ENCODE data around the gene SLC30A7. TPM values are rescaled to one million over a fixed set of nuclear protein-coding genes. Genes with fewer than 3 reads are reported as not detected.
"Not testable (repeated sequence)": the region's sequence is repeated elsewhere in the genome, so short reads cannot be mapped to it uniquely, and the experiment has no call there.

The SLC30A7 gene
- total RNA-seq, 2 experiments from 2014 or later: 29.1 to 33.3 TPM

DNA sequence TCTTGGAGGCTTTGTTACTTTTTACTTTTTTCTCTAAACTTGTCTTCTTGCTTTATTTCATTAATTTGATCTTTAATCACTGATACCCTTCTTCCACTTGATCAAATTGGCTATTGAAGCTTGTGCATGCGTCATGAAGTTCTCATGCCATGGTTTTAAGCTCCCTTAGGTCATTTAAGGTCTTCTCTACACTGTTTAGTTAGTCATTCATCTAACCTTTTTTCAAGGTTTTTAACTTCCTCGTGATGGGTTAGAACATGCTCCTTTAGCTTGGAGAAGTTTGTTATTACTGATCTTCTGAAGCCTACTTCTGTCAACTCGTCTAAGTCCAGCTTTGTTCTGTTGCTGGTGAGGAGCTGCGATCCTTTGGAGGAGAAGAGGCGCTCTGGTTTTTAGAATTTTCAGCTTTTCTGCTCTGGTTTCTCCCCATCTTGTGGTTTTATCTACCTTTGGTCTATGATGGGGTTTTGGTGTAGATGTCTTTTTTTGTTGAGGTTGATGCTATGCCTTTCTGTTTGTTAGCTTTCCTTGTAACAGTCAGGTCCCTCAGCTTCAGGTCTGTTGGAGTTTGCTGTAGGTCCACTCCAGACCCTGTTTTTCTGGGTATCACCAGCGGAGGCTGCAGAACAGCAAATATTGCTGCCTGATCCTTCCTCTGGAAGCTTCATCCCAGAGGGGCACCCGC lies 53.0 kb downstream of the SLC30A7 start:
- Mint-ChIP-seq H3K4me1 (peaks cover 49% of the 10 kb centered on the region), H3K27ac (peak overlapping the region; percentile 89), H3K4me3 (peak overlapping the region; percentile 58), H3K9me3 (ENCODE audit: low read depth) (peaks cover 28% of the 10 kb centered on the region), H3K36me3 (peaks cover 81% of the 10 kb centered on the region)
- H3K27me3 Mint-ChIP-seq, DNase-seq: not testable (repeated sequence)
- CTCF ChIA-PET: interaction anchor here (0.7 to 2.0 kb wide), 11 partner anchors 11 to 342 kb away, joined by 3 to 8 read pairs (median 3); no protein-coding TSS in a partner anchor
- peak; percentile 14 for ATAC-seq

DNA sequence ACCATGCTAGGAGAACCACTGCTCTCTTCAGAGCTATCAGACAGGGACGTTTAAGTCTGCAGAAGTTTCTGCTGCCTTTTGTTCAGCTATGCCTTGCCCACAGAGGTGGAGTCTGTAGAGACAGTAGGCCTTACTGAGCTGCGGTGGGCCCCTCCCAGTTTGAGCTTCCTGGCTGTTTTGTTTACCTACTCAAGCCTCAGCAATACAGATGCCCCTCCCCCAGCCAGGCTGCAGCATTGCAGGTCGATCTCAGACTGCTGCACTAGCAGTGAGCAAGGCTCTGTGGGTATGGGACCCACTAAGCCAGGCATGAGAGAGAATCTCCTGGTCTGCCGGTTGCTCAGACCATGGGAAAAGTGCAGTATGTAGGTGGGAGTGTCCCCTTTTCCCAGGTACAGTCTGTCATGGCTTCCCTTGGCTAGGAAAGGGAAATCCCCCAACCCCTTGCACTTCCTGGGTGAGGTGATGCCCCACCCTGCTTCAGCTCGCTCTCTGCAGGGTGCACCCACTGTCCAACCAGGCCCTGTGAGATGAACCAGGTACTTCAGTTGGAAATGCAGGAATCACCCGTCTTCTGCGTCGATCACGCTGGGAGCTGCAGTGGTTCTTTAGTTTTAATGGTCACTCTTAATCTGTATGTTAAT lies 53.7 kb downstream of the SLC30A7 start:
- Mint-ChIP-seq H3K9me3 (ENCODE audit: low read depth) (peaks cover 27% of the 10 kb centered on the region), H3K36me3 (peaks cover 82% of the 10 kb centered on the region), H3K27ac (peak overlapping the region; percentile 89), H3K4me1 (peaks cover 49% of the 10 kb centered on the region), H3K4me3 (peak overlapping the region; percentile 58)
- peak; percentile 97 for ATAC-seq
- CTCF ChIA-PET: interaction anchor here (0.9 to 2.0 kb wide), 11 partner anchors 9 to 408 kb away, joined by 3 to 8 read pairs (median 3); no protein-coding TSS in a partner anchor
- not testable (repeated sequence) for H3K27me3 Mint-ChIP-seq
- peak; percentile 96 for DNase-seq

DNA sequence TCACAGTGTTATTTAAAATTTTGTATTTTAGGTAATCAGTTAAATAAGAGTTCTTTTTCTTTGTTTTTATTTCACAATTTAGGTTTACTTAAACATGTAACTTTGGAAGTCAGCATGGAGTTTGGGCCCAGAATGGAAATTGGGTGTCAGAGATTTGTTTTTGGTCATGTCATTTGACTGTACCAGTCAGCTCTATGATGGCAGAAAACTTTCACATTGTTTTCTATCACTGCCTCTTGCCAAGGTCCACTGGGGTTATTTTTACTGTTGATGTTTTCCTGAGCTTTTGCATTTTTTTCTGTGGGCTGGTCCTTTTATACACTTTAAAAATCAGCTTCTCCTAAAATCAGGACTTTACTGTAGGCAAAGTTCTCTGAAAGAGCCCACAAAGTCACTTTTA lies 54.4 kb downstream of the SLC30A7 start:
- no peak for ATAC-seq
- Mint-ChIP-seq H3K27me3 (no peaks in the 10 kb centered on the region), H3K36me3 (peaks cover 77% of the 10 kb centered on the region), H3K27ac (peak overlapping the region; percentile 13), H3K9me3 (ENCODE audit: low read depth) (peaks cover 27% of the 10 kb centered on the region), H3K4me3 (no peak overlapping the region), H3K4me1 (peaks cover 49% of the 10 kb centered on the region)
- CTCF ChIA-PET: interaction anchor here (1.0 to 2.0 kb wide), 5 partner anchors 10 to 407 kb away, joined by 3 to 7 read pairs (median 4); no protein-coding TSS in a partner anchor
- DNase-seq: no peak

DNA sequence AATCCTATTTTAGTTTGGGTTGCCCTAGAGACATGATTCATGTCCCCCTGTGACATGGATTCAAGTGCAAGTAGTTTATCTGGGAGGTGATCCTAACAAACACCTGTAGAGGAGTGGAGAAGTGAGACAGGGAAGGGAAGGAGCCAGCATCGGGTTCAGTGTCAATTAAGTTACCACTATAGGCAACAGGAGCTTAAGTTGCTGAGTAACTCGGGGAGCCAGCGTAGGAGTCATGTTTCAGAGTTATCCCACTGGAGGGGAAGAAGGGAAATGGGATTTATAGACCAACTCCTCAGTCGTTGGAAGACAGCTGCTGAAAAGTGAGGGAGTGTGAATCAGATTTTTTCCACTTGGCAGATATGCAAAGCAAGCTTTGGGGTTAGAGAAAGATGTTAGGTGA lies 54.9 kb downstream of the SLC30A7 start:
- peaks cover 25% of the 10 kb centered on the region for H3K9me3 Mint-ChIP-seq (ENCODE audit: low read depth)
- H3K4me3 Mint-ChIP-seq: no peak overlapping the region
- ATAC-seq (no peak), DNase-seq (no peak)
- peaks cover 72% of the 10 kb centered on the region for H3K36me3 Mint-ChIP-seq
- CTCF ChIA-PET: interaction anchor here (0.7 to 2.0 kb wide), 6 partner anchors 11 to 407 kb away, joined by 3 to 7 read pairs (median 4); no protein-coding TSS in a partner anchor
- peaks cover 49% of the 10 kb centered on the region for H3K4me1 Mint-ChIP-seq
- peak overlapping the region; percentile 13 for H3K27ac Mint-ChIP-seq
- no peaks in the 10 kb centered on the region for H3K27me3 Mint-ChIP-seq

DNA sequence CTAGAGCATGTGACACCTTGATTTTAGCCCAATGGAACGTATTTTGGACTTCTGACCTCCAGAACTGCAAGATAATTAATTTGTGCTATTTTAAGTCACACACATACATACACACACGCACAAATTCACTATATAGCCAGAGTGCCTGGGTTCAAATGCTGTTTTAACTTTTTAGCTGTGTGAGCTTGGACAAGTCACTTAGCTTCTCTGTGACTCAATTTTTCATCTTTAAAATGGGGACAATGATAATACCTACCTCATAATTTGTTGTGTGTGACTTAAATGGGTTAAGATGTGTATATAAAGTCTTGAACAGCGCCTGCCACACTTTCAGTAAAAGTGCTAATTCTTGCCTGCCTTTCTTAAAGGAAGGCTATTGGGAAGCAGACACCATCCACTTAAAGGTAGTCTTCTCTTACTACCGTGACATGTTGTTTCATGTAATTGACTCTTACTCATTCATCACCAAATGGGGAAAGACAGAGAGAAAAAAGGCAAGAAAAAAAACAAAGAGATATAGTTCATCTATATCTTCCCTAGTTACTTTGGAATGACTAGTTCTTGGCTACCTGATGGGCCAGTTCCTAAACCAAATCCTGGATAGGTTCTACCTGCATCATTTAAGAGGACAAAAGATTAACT lies 56.3 kb downstream of the SLC30A7 start:
- Mint-ChIP-seq H3K4me1 (peaks cover 46% of the 10 kb centered on the region), H3K4me3 (no peak overlapping the region), H3K36me3 (peaks cover 64% of the 10 kb centered on the region), H3K27me3 (no peaks in the 10 kb centered on the region), H3K9me3 (ENCODE audit: low read depth) (peaks cover 16% of the 10 kb centered on the region), H3K27ac (no peak overlapping the region)
- ATAC-seq (no peak), DNase-seq (no peak)
- CTCF ChIA-PET: no interaction called here

DNA sequence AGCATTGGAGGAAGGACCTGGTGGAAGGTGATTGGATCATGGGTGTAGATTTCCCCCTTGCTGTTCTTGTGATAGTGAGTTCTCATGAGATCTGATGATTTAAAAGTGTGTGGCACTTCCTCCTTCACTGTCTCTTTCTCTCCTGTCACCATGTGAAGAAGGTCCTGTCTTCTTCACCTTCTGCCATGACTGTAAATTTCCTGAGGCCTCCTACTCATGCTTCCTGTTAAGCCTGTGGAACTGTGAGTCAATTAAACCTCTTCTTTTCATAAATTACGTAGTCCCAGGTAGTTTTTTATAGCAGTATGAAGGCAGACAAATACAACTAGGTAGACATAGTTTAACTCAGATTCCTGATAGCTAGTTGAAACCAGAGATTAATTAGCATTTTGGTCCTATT lies 57.1 kb downstream of the SLC30A7 start:
- H3K4me1 Mint-ChIP-seq: peaks cover 40% of the 10 kb centered on the region
- CTCF ChIA-PET: interaction anchor here (1.1 kb wide), 1 partner anchor 12 kb away, joined by 4 read pairs; no protein-coding TSS in a partner anchor
- H3K27ac Mint-ChIP-seq, H3K4me3 Mint-ChIP-seq, DNase-seq, ATAC-seq, H3K27me3 Mint-ChIP-seq: not testable (repeated sequence)
- peaks cover 12% of the 10 kb centered on the region for H3K9me3 Mint-ChIP-seq (ENCODE audit: low read depth)
- peaks cover 62% of the 10 kb centered on the region for H3K36me3 Mint-ChIP-seq

DNA sequence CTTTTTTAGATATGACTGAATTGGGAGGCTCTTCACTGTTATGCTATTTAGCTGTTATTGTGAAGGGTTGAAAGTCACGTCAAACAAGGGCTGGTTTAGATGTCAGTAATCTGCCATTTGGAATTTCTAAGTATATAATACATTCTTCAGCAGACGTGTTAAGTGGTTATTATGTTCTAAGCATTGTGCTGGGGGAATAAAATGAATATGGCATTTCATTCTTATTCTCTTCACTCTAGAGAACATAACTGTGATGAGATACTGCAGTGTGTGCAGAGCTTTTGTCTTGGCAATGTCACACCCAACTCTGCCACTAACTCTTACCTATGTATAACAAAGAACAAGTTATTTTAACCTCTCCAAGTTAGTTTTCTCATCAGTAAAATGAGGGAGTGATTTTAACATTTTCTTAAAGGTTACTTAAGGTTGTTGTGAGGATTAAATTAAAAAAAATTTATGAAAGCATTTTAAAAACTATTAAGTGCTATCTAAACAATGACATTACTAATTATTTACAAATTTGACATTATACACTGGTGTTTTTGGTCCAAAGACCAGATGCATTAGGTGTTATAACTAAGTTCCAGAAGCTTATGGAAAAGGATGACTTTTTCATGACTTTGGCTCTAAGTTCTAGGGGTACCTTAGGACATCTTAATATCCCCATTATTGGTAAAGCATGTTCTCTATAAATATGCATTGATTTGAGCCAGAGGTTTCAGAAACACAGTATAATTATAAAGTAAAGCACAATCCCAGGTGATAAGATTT lies 58.3 kb downstream of the SLC30A7 start:
- H3K27ac Mint-ChIP-seq: no peak overlapping the region
- H3K27me3 Mint-ChIP-seq: no peaks in the 10 kb centered on the region
- DNase-seq (no peak), ATAC-seq (no peak)
- peaks cover 28% of the 10 kb centered on the region for H3K4me1 Mint-ChIP-seq
- H3K36me3 Mint-ChIP-seq: peaks cover 58% of the 10 kb centered on the region
- H3K4me3 Mint-ChIP-seq: no peak overlapping the region
- H3K9me3 Mint-ChIP-seq (ENCODE audit: low read depth): peaks cover 6% of the 10 kb centered on the region
- CTCF ChIA-PET: interaction anchor here (1.1 kb wide), 2 partner anchors 11 to 12 kb away, joined by 3 to 4 read pairs; no protein-coding TSS in a partner anchor

DNA sequence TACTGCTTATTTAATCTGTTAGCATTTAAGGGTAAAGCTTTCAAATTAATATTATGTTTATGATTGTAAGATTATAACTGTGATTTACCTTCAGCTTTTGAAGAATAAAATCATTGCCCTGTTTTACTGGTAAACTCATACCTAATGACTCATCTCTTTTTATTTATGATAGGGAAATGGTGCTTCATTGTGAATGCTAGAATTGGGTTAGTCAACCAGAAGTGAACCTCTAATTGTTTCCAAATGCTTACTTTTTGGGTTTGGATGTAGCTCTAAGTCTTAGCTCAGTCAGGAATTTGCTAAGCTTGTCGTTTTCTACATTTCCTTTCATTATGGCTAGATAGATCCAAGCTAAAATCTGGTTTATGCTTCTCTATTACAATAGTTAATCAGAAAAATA lies 59.4 kb downstream of the SLC30A7 start:
- no peak for DNase-seq
- CTCF ChIA-PET: interaction anchor here (1.0 kb wide), 1 partner anchor 30 kb away, joined by 3 read pairs; no protein-coding TSS in a partner anchor
- peaks cover 6% of the 10 kb centered on the region for H3K9me3 Mint-ChIP-seq (ENCODE audit: low read depth)
- H3K4me1 Mint-ChIP-seq: peaks cover 17% of the 10 kb centered on the region
- no peak for ATAC-seq
- no peaks in the 10 kb centered on the region for H3K27me3 Mint-ChIP-seq
- H3K36me3 Mint-ChIP-seq: peaks cover 64% of the 10 kb centered on the region
- no peak overlapping the region for H3K4me3 Mint-ChIP-seq
- H3K27ac Mint-ChIP-seq: no peak overlapping the region

DNA sequence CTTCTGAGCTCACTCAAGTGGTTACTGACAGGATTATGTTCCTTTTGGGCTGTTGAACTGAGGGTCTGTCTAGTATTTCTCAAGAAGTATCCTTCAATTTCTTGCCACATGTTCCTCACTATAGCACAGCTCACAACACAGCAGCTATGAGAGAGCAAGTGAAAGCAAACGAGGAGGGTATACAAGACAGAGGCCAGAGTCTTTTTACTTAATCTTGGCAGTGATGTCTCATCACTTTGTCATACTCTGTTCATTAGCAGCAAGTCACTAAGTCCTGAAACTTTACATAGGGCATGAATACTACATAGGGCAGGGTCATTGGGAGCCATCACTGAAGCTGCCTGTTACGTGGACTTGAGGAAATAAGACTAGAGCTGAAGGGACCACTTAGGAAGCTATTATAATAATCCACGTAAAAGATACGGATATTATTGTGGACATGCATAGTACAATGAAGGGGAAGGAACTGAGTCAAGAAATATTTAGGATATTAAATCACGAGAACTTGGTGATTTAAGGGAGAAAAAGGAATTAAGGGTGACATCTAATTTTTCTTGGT lies 63.7 kb downstream of the SLC30A7 start:
- Mint-ChIP-seq H3K4me3 (no peak overlapping the region), H3K27ac (no peak overlapping the region), H3K36me3 (peaks cover 55% of the 10 kb centered on the region), H3K4me1 (peaks cover 2% of the 10 kb centered on the region), H3K27me3 (no peaks in the 10 kb centered on the region), H3K9me3 (ENCODE audit: low read depth) (no peaks in the 10 kb centered on the region)
- ATAC-seq (no peak), DNase-seq (no peak)
- CTCF ChIA-PET: interaction anchor here (0.9 to 1.8 kb wide), 2 partner anchors 15 to 263 kb away, joined by 3 to 7 read pairs; no protein-coding TSS in a partner anchor

DNA sequence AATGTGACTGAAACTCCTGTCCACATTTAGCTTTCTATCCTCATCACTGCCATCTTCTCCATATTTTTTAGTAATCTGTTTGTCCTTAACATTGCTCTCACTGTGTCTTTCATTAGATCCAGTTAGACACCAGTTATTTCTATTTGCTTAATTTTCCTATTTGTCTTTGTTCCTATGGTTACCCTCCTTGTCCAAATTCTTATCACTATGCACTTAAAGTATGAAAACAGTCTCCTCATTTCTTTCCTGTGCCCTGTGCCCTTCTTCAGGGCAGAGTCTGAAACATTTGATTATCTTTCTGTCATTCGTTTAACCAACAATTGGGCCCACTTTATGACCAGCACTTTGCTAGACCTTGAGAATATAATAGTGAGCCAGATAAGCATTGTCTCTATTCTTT lies 64.2 kb downstream of the SLC30A7 start:
- no peak overlapping the region for H3K27ac Mint-ChIP-seq
- H3K36me3 Mint-ChIP-seq: peaks cover 59% of the 10 kb centered on the region
- CTCF ChIA-PET: interaction anchor here (0.9 to 1.8 kb wide), 3 partner anchors 10 to 262 kb away, joined by 3 to 7 read pairs (median 4); no protein-coding TSS in a partner anchor
- DNase-seq (no peak), ATAC-seq (no peak)
- no peak overlapping the region for H3K4me3 Mint-ChIP-seq
- peaks cover 2% of the 10 kb centered on the region for H3K4me1 Mint-ChIP-seq
- H3K27me3 Mint-ChIP-seq: no peaks in the 10 kb centered on the region
- H3K9me3 Mint-ChIP-seq (ENCODE audit: low read depth): no peaks in the 10 kb centered on the region

DNA sequence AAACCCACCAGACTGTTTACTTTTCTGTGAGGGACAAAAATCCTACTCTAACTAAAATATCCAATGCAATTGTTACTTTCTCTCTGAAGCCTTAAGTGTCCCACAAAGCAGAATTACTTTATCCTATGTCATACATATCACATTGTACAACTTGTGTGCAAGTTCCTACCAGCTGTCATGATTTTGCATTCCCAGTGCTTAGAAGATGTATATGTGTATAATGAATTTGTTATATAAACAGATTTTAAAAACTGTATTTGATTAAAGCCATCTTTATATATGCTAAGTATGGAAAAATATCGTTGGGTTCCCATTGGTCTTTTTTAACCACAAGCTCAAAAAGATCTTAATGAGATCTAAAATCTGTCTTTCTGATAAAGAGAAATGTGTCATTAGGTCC lies 72.7 kb downstream of the SLC30A7 start:
- no peak overlapping the region for H3K4me3 Mint-ChIP-seq
- H3K27ac Mint-ChIP-seq: no peak overlapping the region
- H3K36me3 Mint-ChIP-seq: peaks cover 44% of the 10 kb centered on the region
- H3K9me3 Mint-ChIP-seq (ENCODE audit: low read depth): no peaks in the 10 kb centered on the region
- CTCF ChIA-PET: interaction anchor here (0.6 to 0.7 kb wide), 2 partner anchors 43 to 113 kb away, joined by 3 read pairs; no protein-coding TSS in a partner anchor
- no peaks in the 10 kb centered on the region for H3K27me3 Mint-ChIP-seq
- DNase-seq: no peak
- H3K4me1 Mint-ChIP-seq: no peaks in the 10 kb centered on the region
- no peak for ATAC-seq

DNA sequence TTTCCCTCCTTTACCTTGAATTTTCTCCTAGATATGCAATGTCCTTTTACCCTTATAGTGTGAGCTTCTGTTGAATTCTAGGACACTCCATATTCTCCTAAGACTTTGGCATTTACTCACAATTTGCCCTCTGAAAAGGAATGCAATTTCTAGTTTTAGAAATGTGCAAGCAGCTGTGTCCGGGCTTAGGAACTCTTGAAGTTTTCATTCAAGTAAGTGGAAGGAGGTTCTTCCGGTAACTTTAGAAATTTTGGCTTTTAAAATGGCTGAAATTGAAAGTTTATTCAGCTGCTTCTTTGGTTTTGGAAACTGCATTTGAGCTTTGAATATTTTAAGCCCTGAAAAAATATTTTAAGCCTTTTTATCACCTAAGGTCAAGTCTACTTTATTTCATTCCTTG lies 73.4 kb downstream of the SLC30A7 start:
- Mint-ChIP-seq H3K9me3 (ENCODE audit: low read depth) (no peaks in the 10 kb centered on the region), H3K27me3 (no peaks in the 10 kb centered on the region), H3K4me1 (no peaks in the 10 kb centered on the region), H3K27ac (no peak overlapping the region), H3K36me3 (peaks cover 46% of the 10 kb centered on the region), H3K4me3 (no peak overlapping the region)
- CTCF ChIA-PET: interaction anchor here (1.5 kb wide), 1 partner anchor 9 kb away, joined by 4 read pairs; no protein-coding TSS in a partner anchor
- no peak for ATAC-seq
- no peak for DNase-seq
